OCI-LY1 (cell line): ENCODE data around the gene ZBBX.

ENCODE experiments used
- H2AFZ ChIP-seq: fragments of 200-600 bp; sonication (generic), shearing (Covaris generic); 2 replicates; pipeline ENCODE4 v1.6.0; 2014; ENCODE audit warnings: antibody characterized with exemption, mild to moderate bottlenecking, low read length
- H3F3A ChIP-seq: fragments of 200-600 bp; sonication (generic), shearing (Covaris generic); 2 replicates; pipeline ENCODE4 v1.6.0; 2014; ENCODE audit warnings: mild to moderate bottlenecking, antibody characterized with exemption, low read length, moderate library complexity; ENCODE audit not compliant: insufficient read depth
- H3K27ac ChIP-seq: fragments of 200-600 bp; sonication (generic); 2 replicates; pipeline ENCODE4 v1.5.1; 2014; ENCODE audit warnings: low read length, mixed run types, mild to moderate bottlenecking, low read depth; ENCODE audit not compliant: poor library complexity, severe bottlenecking
- H3K27me3 ChIP-seq: fragments of 200-600 bp; sonication (generic); 2 replicates; pipeline ENCODE4 v1.6.0; 2014; ENCODE audit warnings: antibody characterized with exemption, mild to moderate bottlenecking, low read length, moderate library complexity; ENCODE audit not compliant: insufficient read depth
- H3K36me3 ChIP-seq: fragments of 200-600 bp; sonication (generic); 2 replicates; pipeline ENCODE4 v1.6.1; 2014; ENCODE audit warnings: mild to moderate bottlenecking, antibody characterized with exemption, low read length, moderate library complexity, mixed read lengths; ENCODE audit not compliant: insufficient read depth
- H3K4me1 ChIP-seq: fragments of 200-600 bp; sonication (generic); 2 replicates; pipeline ENCODE4 v1.5.1; 2014; ENCODE audit warnings: mild to moderate bottlenecking, low read length, moderate library complexity; ENCODE audit not compliant: insufficient read depth, severe bottlenecking
- H3K4me2 ChIP-seq: fragments of 200-600 bp; sonication (generic), shearing (Covaris generic); 2 replicates; pipeline ENCODE4 v1.6.1; 2014; ENCODE audit warnings: low read length
- H3K4me3 ChIP-seq: fragments of 200-600 bp; sonication (generic); 2 replicates; pipeline ENCODE4 v1.5.1; 2014; ENCODE audit warnings: low read length, low read depth, mild to moderate bottlenecking, mixed read lengths; ENCODE audit not compliant: poor library complexity, severe bottlenecking
- H3K79me2 ChIP-seq: fragments of 200-600 bp; shearing (Covaris generic); 2 replicates; pipeline ENCODE4 v1.6.1; 2016; ENCODE audit warnings: mixed run types, low read length, mixed read lengths; ENCODE audit not compliant: insufficient read depth
- H3K9ac ChIP-seq: fragments of 200-600 bp; sonication (generic), shearing (Covaris generic); 2 replicates; pipeline ENCODE4 v1.6.1; 2014; ENCODE audit warnings: mild to moderate bottlenecking, low read length, mixed read lengths
- H3K9me2 ChIP-seq: fragments of 200-600 bp; sonication (generic), shearing (Covaris generic); 2 replicates; pipeline ENCODE4 v1.6.1; 2014; ENCODE audit warnings: low read depth, mild to moderate bottlenecking, low read length, mixed read lengths
- H3K9me3 ChIP-seq: fragments of 200-600 bp; shearing (Covaris generic); 2 replicates; pipeline ENCODE4 v1.6.1; 2014; ENCODE audit warnings: low read length, mixed read lengths
- H4K20me1 ChIP-seq: fragments of 200-600 bp; sonication (generic), shearing (Covaris generic); 2 replicates; pipeline ENCODE4 v1.6.0; 2016; ENCODE audit warnings: mild to moderate bottlenecking, low read length; ENCODE audit not compliant: insufficient read depth
- EZH2 ChIP-seq: fragments of 200-600 bp; sonication (generic), shearing (Covaris generic); IDR thresholded peaks from 2 replicates; pipeline ENCODE4 v1.8.0; 2017; ENCODE audit warnings: borderline replicate concordance, mixed run types, mild to moderate bottlenecking, antibody characterized with exemption, low read length, moderate library complexity, mixed read lengths
- TF ChIP-seq, protein P1 (sequence below): fragments of 200-600 bp; sonication (generic), shearing (Covaris generic); IDR thresholded peaks from 2 replicates; pipeline ENCODE4 v1.5.1; 2017; ENCODE audit warnings: mild to moderate bottlenecking, antibody characterized with exemption, low read length, moderate library complexity, mixed read lengths

The ZBBX gene

DNA sequence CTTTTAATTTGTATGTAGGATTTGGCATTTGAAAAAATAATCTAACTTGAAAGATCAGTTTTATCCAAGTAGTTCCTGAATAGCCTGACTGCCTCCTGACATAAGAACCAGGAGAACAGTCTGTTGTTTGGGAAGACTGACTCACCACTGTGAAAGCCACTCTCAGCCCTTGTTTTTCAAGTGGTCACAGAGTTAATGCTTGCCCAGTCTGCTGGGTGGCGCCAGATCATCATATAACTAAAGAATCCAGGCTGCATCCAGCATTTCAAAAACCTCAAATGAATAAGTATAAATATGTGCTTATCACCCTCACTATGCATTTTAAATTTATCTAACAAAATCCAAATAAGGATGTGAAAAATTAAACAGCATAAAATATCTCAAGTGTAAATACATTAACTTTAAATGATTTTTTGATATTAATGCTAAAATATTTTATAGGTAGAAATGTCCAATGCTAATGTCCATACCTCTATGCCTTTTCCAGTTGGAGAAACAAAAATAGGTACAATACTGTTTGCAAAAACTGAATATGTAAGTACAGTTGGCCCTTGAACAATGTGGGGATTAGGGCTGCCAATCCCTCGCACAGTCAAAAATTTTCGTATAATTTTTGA lies 26.9 kb upstream of the ZBBX start:
- no peak overlapping the region for H3K9ac ChIP-seq
- no peaks in the 10 kb centered on the region for H3K9me2 ChIP-seq
- H3K79me2 ChIP-seq: no peaks in the 10 kb centered on the region
- H3K36me3 ChIP-seq: no peaks in the 10 kb centered on the region
- H3K27ac ChIP-seq: no peak overlapping the region
- H3F3A ChIP-seq: no peaks in the 10 kb centered on the region
- no peaks in the 10 kb centered on the region for H4K20me1 ChIP-seq
- H3K27me3 ChIP-seq: no peaks in the 10 kb centered on the region
- no peaks in the 10 kb centered on the region for H3K4me1 ChIP-seq
- H3K9me3 ChIP-seq: no peaks in the 10 kb centered on the region
- no peak overlapping the region for H2AFZ ChIP-seq
- no peak overlapping the region for H3K4me3 ChIP-seq
- TF ChIP-seq EZH2: no peak
- TF ChIP-seq, protein P1, sequence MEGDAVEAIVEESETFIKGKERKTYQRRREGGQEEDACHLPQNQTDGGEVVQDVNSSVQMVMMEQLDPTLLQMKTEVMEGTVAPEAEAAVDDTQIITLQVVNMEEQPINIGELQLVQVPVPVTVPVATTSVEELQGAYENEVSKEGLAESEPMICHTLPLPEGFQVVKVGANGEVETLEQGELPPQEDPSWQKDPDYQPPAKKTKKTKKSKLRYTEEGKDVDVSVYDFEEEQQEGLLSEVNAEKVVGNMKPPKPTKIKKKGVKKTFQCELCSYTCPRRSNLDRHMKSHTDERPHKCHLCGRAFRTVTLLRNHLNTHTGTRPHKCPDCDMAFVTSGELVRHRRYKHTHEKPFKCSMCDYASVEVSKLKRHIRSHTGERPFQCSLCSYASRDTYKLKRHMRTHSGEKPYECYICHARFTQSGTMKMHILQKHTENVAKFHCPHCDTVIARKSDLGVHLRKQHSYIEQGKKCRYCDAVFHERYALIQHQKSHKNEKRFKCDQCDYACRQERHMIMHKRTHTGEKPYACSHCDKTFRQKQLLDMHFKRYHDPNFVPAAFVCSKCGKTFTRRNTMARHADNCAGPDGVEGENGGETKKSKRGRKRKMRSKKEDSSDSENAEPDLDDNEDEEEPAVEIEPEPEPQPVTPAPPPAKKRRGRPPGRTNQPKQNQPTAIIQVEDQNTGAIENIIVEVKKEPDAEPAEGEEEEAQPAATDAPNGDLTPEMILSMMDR: peak; percentile 72
- H3K4me2 ChIP-seq: no peak overlapping the region

DNA sequence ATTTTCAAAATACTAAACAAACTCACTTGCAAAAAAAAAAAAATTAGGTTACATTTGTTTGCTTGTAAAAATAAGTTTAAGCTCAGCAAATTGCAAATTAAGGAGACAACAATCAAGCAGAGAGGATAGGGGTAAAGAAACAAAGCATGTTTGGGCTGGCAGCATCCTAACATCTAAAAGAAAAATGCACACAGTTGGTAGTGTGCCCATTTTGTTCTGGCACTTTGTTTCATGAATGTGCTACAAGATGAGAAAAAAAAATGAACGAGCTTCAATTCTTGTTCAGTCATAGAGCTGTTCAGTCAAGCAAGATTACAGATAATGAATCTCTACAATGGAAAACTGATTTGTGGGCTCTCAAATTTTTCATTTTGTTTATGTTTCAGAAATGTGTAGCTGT lies 17.7 kb upstream of the ZBBX start:
- Histone ChIP-seq H3K79me2 (no peaks in the 10 kb centered on the region), H2AFZ (no peak overlapping the region), H3K4me3 (no peak overlapping the region), H3K36me3 (no peaks in the 10 kb centered on the region), H3F3A (no peaks in the 10 kb centered on the region), H3K9me3 (no peaks in the 10 kb centered on the region), H3K9ac (no peak overlapping the region), H3K4me2 (no peak overlapping the region), H3K9me2 (no peaks in the 10 kb centered on the region), H3K4me1 (no peaks in the 10 kb centered on the region), H4K20me1 (no peaks in the 10 kb centered on the region), H3K27me3 (no peaks in the 10 kb centered on the region), H3K27ac (no peak overlapping the region)
- TF ChIP-seq, protein P1: no peak
- TF ChIP-seq EZH2: no peak

GRCh38 chr3:167396075-167396474 lies 16.0 kb upstream of the ZBBX start:
- TF ChIP-seq, protein P1: no peak
- no peak for TF ChIP-seq EZH2
- H4K20me1 ChIP-seq: no peaks in the 10 kb centered on the region
- H3K79me2 ChIP-seq: no peaks in the 10 kb centered on the region
- no peaks in the 10 kb centered on the region for H3F3A ChIP-seq
- H3K4me2 ChIP-seq: no peak overlapping the region
- no peaks in the 10 kb centered on the region for H3K36me3 ChIP-seq
- H3K9ac ChIP-seq: no peak overlapping the region
- no peaks in the 10 kb centered on the region for H3K4me1 ChIP-seq
- no peak overlapping the region for H3K4me3 ChIP-seq
- H3K27ac ChIP-seq: no peak overlapping the region
- H2AFZ ChIP-seq: no peak overlapping the region
- no peaks in the 10 kb centered on the region for H3K9me3 ChIP-seq
- no peaks in the 10 kb centered on the region for H3K9me2 ChIP-seq
- H3K27me3 ChIP-seq: no peaks in the 10 kb centered on the region
